NT2/D1 (cell line): ENCODE data around the gene TAPBPL.
"Not testable (repeated sequence)": the region's sequence is repeated elsewhere in the genome, so short reads cannot be mapped to it uniquely, and the experiment has no call there.

Experiments used
- DNase-seq: peaks from one replicate; pipeline ENCODE4 v3.0.0-alpha.2; 2011; ENCODE audit warnings: low read depth, low spot score
- H3K27me3 ChIP-seq: 2 replicates; pipeline ENCODE4 v1.6.0; 2011; ENCODE audit warnings: mild to moderate bottlenecking; ENCODE audit not compliant: insufficient read length, insufficient read depth
- H3K36me3 ChIP-seq: 2 replicates; pipeline ENCODE4 v1.6.1; 2011; ENCODE audit warnings: mild to moderate bottlenecking, low read length, mixed read lengths; ENCODE audit not compliant: insufficient read depth, insufficient read length
- H3K4me1 ChIP-seq: 2 replicates; pipeline ENCODE4 v1.5.1; 2011; ENCODE audit not compliant: insufficient read depth, insufficient read length
- H3K4me3 ChIP-seq: 2 replicates; pipeline ENCODE4 v1.5.1; 2011; ENCODE audit warnings: low read depth; ENCODE audit not compliant: insufficient read length
- H3K9ac ChIP-seq: 2 replicates; pipeline ENCODE4 v1.6.0; 2011; ENCODE audit warnings: low read depth; ENCODE audit not compliant: insufficient read length
- H3K9me3 ChIP-seq: 2 replicates; pipeline ENCODE4 v1.5.1; 2011; ENCODE audit warnings: mild to moderate bottlenecking, low read length; ENCODE audit not compliant: insufficient read depth
- SUZ12 ChIP-seq: IDR thresholded peaks from 2 replicates; pipeline ENCODE4 v1.6.1; 2011; ENCODE audit not compliant: insufficient read length, insufficient read depth; ENCODE audit errors: extremely low read depth
- YY1 ChIP-seq: IDR thresholded peaks from 2 replicates; pipeline ENCODE4 v1.6.1; 2011; ENCODE audit not compliant: insufficient read length, insufficient read depth
- ZNF274 ChIP-seq: IDR thresholded peaks from 2 replicates; pipeline ENCODE4 v1.6.1; 2011; ENCODE audit warnings: mild to moderate bottlenecking, low read depth, low read length

TAPBPL gene

DNA sequence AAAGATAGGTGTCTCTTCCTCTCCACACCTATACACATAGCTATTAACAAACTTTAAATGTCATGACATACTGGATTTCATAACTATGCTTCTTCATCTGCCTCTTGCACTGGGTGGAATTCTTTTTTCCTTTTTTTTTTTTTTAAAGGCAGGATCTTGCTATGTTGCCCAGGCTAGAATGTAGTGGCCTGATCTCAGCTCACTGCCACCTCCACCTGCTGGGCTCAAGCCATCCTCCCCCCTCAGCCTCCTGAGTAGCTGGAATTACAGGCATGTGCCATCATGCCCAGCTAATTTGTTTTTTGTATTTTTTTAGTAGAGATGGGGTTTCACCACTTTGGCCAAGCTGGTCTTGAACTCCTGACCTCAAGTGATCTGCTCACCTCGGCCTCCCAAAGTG is 36.4 kb downstream of the TAPBPL start:
- Histone ChIP-seq H3K9me3 (no peaks in the 10 kb centered on the region), H3K9ac (no peak overlapping the region), H3K4me3 (no peak overlapping the region), H3K4me1 (peaks cover 3% of the 10 kb centered on the region), H3K27me3 (no peaks in the 10 kb centered on the region), H3K36me3 (peaks cover 26% of the 10 kb centered on the region)
- no peak for TF ChIP-seq YY1
- TF ChIP-seq SUZ12: no peak
- no peak for TF ChIP-seq ZNF274
- no peak for DNase-seq

DNA sequence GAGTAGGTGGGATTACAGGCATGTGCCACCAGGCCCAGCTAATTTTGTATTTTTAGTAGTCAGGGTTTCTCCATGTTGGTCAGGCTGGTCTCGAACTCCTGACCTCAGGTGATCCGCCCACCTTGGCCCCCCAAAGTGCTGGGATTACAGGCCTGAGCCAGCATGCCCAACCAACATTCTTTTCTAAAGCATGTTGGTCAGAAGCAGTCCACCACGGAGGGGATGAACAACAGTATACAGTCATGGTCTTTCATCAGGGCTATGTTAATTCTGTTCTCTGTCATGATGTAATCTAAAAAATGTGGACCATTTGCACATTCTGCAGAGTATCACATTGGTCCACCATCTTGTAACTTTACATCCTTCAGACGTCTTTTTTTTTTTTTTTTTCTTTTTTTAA is 37.6 kb downstream of the TAPBPL start:
- Histone ChIP-seq H3K36me3 (peaks cover 26% of the 10 kb centered on the region), H3K9me3 (no peaks in the 10 kb centered on the region), H3K9ac (no peak overlapping the region), H3K27me3 (no peaks in the 10 kb centered on the region), H3K4me3 (no peak overlapping the region), H3K4me1 (peaks cover 3% of the 10 kb centered on the region)
- DNase-seq: no peak
- TF ChIP-seq ZNF274: no peak

DNA sequence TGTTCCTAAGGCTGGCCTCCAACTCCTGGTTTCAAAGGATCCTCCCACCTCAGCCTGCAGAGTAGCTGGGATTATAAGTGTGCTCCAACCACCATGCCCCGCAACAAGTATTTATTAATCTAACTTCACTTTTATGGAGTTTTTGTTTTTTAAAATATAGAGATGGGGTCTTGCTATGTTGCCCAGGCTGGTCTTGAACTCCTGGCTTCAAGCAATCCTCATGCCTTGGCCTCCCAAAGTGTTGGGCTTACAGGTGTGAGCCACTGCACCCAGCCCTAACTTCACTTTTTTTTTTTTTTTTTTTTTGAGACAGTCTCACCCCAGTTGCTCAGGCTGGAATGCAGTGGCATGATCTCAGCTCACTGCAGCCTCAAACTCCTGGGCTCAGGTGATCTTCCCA is 38.8 kb downstream of the TAPBPL start:
- not testable (repeated sequence) for H3K4me1 ChIP-seq, H3K9ac ChIP-seq, H3K4me3 ChIP-seq, H3K9me3 ChIP-seq, DNase-seq, H3K27me3 ChIP-seq
- peaks cover 35% of the 10 kb centered on the region for H3K36me3 ChIP-seq

DNA sequence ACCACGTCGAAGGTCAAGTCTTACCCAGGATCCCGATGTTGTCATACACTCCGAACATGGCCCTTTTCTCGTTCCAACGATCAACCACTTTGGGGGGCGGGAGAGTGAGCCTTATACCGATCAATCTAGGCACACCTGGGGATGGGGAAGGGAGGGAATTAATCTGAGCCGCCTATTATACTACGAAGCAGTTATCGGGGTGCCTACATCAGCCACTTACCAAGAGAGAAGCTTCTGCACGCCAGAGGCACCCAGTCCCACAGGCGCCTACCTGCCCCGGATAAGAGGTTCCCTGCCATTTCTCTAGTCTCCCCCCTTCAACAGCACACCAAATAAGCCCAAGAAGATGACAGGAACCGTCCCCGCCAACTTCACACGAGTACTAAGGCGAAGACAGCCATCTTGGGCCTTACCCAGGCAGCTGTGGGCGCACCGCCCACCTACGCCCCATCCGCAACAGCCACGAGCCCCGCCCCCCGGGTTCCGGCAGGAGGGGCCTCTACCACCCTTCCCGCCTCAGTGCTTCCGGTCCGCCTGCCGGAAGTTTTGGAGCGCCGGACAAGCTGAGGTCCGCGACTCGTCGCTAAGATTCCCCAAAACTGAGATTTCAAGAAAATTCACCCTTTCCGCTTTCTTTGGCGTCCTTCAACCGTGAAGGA is 41.1 kb downstream of the TAPBPL start, which contains the start of gene MRPL51:
Gene MRPL51, minus strand, starts transcription at position 425 of the 659 bp plus-strand sequence. Its CDS starts 126 bp downstream, at position 299.
- Histone ChIP-seq H3K9me3 (no peaks in the 10 kb centered on the region), H3K36me3 (peaks cover 55% of the 10 kb centered on the region), H3K9ac (peak within 1 kb of the TSS; percentile 97), H3K4me1 (peaks cover 3% of the 10 kb centered on the region), H3K27me3 (no peaks in the 10 kb centered on the region), H3K4me3 (peak within 1 kb of the TSS; percentile 98)
- DNase-seq: peak; percentile 100
- TF ChIP-seq SUZ12 (no peak), ZNF274 (no peak), YY1 (peak; percentile 81)

DNA sequence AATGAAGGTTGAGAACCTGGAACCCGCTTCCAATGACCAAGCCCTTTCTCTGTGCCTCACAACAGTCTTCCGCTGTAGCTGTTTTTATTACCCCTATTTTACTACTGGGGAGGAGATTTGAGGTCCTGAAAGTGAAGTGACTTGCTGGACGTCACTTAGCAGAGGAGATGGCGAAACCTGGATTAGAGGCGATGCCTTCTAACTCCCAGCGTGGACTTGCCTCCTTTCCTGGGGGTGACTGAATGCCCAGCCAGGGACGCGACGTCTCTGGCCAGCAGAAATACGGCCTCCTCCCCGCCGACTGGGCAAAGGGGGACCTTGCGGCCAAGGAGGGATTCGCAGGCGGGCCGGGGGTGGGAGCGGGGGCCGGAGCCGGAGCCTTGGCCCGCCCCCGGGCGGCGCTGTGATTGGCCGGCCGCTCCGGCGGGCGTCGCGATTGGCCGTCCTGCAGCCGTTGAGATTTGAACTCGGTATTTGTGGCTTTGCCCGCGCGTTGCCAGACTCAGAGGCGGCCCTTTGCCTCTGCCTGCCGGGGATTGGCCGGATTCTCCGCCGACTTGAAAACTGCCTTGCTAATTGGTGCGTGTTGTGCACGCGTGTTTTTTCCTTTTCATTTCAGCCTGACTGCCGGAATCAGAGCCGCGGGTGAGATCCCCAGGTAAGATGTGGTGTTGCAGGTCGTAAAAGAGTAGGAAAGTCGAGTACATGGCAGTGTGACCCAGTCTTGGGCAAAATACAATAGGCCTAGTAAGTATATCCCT is 41.8 kb downstream of the TAPBPL start, which contains the start of gene NCAPD2:
Gene NCAPD2, plus strand, starts transcription at position 606 of the 761 bp plus-strand sequence. CDS start 997 bp downstream, outside the sequence.
- H3K36me3 ChIP-seq: peaks cover 62% of the 10 kb centered on the region
- H3K27me3 ChIP-seq: no peaks in the 10 kb centered on the region
- peak; percentile 100 for DNase-seq
- TF ChIP-seq ZNF274: no peak
- peak within 1 kb of the TSS; percentile 97 for H3K9ac ChIP-seq
- no peaks in the 10 kb centered on the region for H3K9me3 ChIP-seq
- peak within 1 kb of the TSS; percentile 98 for H3K4me3 ChIP-seq
- peaks cover 3% of the 10 kb centered on the region for H3K4me1 ChIP-seq

DNA sequence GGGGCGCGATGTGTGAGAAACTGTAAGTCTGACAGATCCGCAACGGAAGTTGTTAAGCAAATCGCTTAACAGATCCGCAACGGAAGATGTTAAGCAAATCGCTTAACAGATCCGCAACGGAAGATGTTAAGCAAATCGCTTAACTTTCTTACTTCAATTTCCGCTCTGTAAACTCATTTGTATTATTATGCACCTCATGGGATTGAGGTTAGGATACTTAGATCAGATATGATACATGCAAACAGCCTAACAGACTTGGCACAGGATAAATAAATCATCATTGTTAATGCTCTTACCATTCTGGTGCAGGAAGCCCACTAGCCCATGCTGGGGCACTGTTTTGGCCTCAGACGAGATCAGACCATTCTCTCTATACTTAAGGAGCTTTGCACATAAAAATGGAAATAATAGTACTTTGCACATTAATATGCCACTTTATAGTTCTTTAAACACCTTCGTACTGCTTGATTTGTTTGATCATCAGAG is 42.5 kb downstream of the TAPBPL start:
- Histone ChIP-seq H3K4me3 (peak overlapping the region; percentile 98), H3K36me3 (peaks cover 69% of the 10 kb centered on the region), H3K4me1 (no peaks in the 10 kb centered on the region), H3K27me3 (no peaks in the 10 kb centered on the region), H3K9ac (peak overlapping the region; percentile 71), H3K9me3 (no peaks in the 10 kb centered on the region)
- no peak for DNase-seq
- TF ChIP-seq YY1 (no peak), SUZ12 (no peak), ZNF274 (no peak)

DNA sequence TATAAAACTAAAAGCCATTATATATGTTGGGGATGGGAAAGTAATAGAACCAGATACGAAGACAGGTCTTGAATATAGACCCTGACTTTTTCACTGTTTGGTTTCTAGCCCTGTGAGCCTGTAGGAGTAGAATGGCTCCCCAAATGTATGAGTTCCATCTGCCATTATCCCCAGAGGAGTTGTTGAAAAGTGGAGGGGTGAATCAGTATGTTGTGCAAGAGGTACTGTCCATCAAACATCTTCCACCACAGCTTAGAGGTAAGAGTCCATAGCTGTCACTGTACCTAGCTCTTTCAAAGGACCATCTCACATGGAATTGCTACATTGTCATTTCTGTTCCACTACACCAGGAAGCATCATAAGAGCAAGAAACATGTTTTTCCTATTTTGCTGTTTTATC is 43.1 kb downstream of the TAPBPL start:
- no peak for DNase-seq
- H3K36me3 ChIP-seq: peaks cover 74% of the 10 kb centered on the region
- H3K9ac ChIP-seq: peak overlapping the region; percentile 71
- no peaks in the 10 kb centered on the region for H3K27me3 ChIP-seq
- H3K4me1 ChIP-seq: no peaks in the 10 kb centered on the region
- peak overlapping the region; percentile 98 for H3K4me3 ChIP-seq
- H3K9me3 ChIP-seq: no peaks in the 10 kb centered on the region
- TF ChIP-seq YY1 (no peak), SUZ12 (no peak), ZNF274 (no peak)

DNA sequence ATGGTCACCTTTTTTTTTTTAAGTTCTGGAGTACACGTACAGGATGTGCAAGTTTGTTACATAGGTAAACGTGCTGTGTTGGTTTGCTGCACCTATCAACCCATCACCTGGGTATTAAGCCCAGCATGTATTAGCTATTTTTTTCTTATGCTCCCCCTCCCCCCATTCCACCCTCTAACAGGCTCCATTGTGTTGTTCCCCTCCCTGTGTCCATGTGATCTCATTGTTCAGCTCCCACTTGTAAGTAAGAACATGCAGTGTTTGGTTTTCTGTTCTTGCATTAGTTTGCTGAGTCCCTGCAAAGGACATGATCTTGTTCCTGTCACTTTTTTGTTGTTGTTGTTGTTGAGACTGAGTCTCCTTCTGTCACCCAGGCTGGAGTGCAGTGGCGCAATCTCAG is 45.4 kb downstream of the TAPBPL start:
- not testable (repeated sequence) for H3K4me3 ChIP-seq, H3K27me3 ChIP-seq, H3K9me3 ChIP-seq, H3K4me1 ChIP-seq, DNase-seq, H3K9ac ChIP-seq
- peaks cover 72% of the 10 kb centered on the region for H3K36me3 ChIP-seq
